EL (cell line): Measurements from ENCODE around the gene FAM83D.
"Not testable (repeated sequence)": the region's sequence is repeated elsewhere in the genome, so short reads cannot be mapped to it uniquely, and the experiment has no call there.

Experiments used
- DNase-seq: peaks from one replicate; pipeline ENCODE4 v3.0.0-alpha.2; 2016

Gene FAM83D

GRCh38 chr20:38935967-38936407 is 9.8 kb downstream of the FAM83D start:
- peak; percentile 31 for DNase-seq

- DNase-seq, result no peak
Observed at GRCh38 chr20:38937000-38937399, 10.8 kb downstream of the FAM83D start.

- DNase-seq, result no peak
Observed at GRCh38 chr20:38937978-38938473, 11.8 kb downstream of the FAM83D start.

- no peak for DNase-seq
Observed at GRCh38 chr20:38939686-38940085, 13.5 kb downstream of the FAM83D start.

GRCh38 chr20:38940644-38941043 is 14.4 kb downstream of the FAM83D start:
- no peak for DNase-seq

GRCh38 chr20:38941726-38942389 is 15.6 kb downstream of the FAM83D start:
- DNase-seq, result no peak

- no peak for DNase-seq
Observed at GRCh38 chr20:38945012-38945411, 18.8 kb downstream of the FAM83D start.

- DNase-seq, result no peak
Observed at GRCh38 chr20:38946836-38947235, 20.6 kb downstream of the FAM83D start.

- no peak for DNase-seq
Observed at GRCh38 chr20:38947931-38948362, 21.7 kb downstream of the FAM83D start.

GRCh38 chr20:38950254-38950653 is 24.0 kb downstream of the FAM83D start:
- no peak for DNase-seq

- DNase-seq, result no peak
Observed at GRCh38 chr20:38951611-38952010, 25.4 kb downstream of the FAM83D start.

- no peak for DNase-seq
Observed at GRCh38 chr20:38952153-38952552, 25.9 kb downstream of the FAM83D start.

GRCh38 chr20:38953630-38954340 is 27.6 kb downstream of the FAM83D start:
- DNase-seq, result no peak

- no peak for DNase-seq
Observed at GRCh38 chr20:38957235-38957876, 31.1 kb downstream of the FAM83D start.

GRCh38 chr20:38957915-38958485 is 31.8 kb downstream of the FAM83D start:
- no peak for DNase-seq

- not testable (repeated sequence) for DNase-seq
Observed at GRCh38 chr20:38960187-38960687, 34.0 kb downstream of the FAM83D start.

GRCh38 chr20:38961530-38962043 is 35.4 kb downstream of the FAM83D start:
- no peak for DNase-seq

- DNase-seq, result peak; percentile 96
Observed at GRCh38 chr20:38962044-38962927, 36.1 kb downstream of the FAM83D start, which contains the start of gene DHX35. TSS of gene DHX35 (plus strand) at chr20:38962344. CDS start at chr20:38962368, 24 bp downstream.

- no peak for DNase-seq
Observed at GRCh38 chr20:38962928-38963401, 36.7 kb downstream of the FAM83D start.

- no peak for DNase-seq
Observed at GRCh38 chr20:38963745-38964144, 37.5 kb downstream of the FAM83D start.

GRCh38 chr20:38965264-38965663 is 39.0 kb downstream of the FAM83D start:
- DNase-seq, result no peak

GRCh38 chr20:38968090-38968489 is 41.9 kb downstream of the FAM83D start:
- no peak for DNase-seq
